DMS114 treated with DMSO at 0.1 percent for 48 hours (cell line): ENCODE measurements around the gene OR13C4.
A peak's percentile ranks its signal among the peaks of the same experiment; 100 is the strongest.
"Not testable (repeated sequence)": the region's sequence is repeated elsewhere in the genome, so short reads cannot be mapped to it uniquely, and the experiment has no call there.

Experiments used
- DNase-seq: peaks from one replicate; lab custom pipeline; 2025; ENCODE audit not compliant: unreplicated experiment; lab: John Stamatoyannopoulos, UW

OR13C4 gene

DNA sequence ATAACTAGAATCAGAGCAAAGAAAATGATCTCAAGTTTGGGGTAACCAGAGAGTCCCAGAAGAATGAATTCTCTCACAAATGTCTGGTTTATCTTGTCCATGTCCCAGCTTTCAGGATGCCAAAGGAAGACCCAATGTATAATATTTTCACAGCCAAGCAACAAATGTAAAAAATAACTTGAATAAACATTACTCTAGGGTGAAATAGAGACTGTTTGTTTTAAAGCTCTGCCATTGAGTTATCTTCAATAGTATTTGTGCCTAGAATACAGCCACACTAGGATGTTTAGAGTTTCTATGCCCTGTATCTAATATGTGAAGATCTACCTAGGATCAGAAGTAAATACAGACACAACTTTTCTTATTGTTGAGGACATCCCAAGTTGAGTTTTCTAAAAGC is at the start of gene OR13C4:
TSS of gene OR13C4 (minus strand) at position 101 of the 400 bp plus-strand sequence. CDS start at position 101, 0 bp downstream.
- no peak for DNase-seq

- DNase-seq: no peak
Observed at GRCh38 chr9:104575456-104575855, 48.4 kb upstream of the OR13C4 start.

DNA sequence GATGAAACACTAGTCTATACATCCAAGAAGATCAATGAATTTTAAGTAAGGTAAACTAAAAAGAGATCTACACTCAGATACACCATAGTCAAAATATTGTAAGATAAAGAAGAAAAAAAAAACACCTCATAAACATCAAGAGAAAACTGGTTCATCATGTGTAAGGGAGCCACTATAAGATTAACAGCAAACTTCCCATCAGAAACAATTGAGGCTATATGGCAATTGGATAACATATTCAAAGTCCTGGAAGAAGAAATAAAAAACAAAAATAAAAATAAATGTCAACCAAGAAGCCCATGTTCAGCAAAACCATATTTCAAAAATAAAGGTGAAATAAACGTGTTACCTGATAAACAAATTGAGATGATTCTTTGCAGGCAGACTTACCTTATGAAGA is 45.6 kb upstream of the OR13C4 start:
- no peak for DNase-seq

GRCh38 chr9:104568868-104569267 is 41.9 kb upstream of the OR13C4 start, which contains the start of gene OR13C8:
Gene OR13C8 (plus strand): TSS chr9:104569168. CDS start chr9:104569168, 0 bp downstream.
- no peak for DNase-seq

DNA sequence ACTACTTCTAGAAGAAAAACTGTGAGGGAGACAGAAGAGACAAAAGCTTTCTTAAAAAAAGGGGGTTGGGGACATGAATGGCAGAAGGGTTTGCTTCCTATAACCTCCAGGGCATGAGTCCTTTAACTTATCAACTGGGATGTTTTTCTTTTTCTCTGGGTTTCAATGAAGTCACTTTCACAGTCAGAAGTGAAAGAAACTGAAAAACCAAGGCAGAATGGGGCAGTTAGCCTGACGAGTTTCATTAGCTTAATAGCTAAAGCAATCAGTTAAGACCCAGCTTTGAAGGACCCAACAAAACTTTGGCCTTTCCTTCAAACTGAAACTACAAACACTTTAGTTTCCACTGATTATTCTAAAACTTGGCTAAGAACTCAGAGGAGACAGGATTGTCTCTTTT is 37.3 kb upstream of the OR13C4 start:
- no peak for DNase-seq

- no peak for DNase-seq
Observed at GRCh38 chr9:104556830-104557634, 30.0 kb upstream of the OR13C4 start.

- DNase-seq: no peak
Observed at GRCh38 chr9:104555521-104555920, 28.5 kb upstream of the OR13C4 start.

- no peak for DNase-seq
Observed at GRCh38 chr9:104553261-104553660, 26.3 kb upstream of the OR13C4 start.

GRCh38 chr9:104544644-104545043 is 17.6 kb upstream of the OR13C4 start:
- no peak for DNase-seq

DNA sequence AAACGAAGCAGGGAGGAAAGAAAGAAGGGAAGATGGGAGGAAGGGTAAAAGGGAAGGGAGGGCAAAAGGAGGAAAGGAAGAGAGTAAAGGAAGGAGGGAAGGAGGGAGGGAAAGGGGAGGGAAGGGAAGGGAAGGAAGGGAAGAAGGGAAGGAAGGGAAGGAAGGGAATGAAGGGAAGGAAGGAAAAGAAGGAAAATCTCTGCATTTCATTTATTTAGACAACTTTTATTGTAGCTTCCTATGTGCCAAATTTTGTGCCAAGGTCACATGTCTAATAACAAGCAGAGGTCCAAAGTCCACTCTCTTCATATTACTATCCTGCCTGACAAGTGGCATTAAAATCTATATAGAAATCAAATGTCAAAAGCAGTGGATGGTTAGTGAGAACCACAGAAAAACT is 12.3 kb upstream of the OR13C4 start:
- no peak for DNase-seq

DNA sequence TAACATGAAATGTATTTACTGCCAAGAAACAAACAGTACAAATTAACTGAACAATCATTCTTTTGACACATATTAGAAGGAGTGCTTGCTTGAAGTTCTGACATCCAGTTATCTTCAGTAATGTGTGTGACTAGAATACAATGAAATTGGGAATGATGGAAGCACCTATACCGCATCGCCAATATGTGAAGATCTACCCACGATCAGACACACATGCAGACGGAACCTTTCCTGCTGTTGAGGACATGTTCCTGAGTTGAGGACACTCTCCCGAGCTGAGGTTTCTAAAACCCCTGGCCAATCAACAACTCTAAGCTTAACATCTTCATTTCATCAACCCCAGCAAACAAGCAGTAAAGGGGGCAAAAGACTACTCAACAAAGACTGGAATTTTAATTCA is 9.7 kb upstream of the OR13C4 start, which contains the start of gene OR13C3:
TSS of gene OR13C3 (minus strand) at position 101 of the 400 bp plus-strand sequence. CDS start 133 bp downstream, outside the sequence.
- DNase-seq: no peak

- not testable (repeated sequence) for DNase-seq
Observed at GRCh38 chr9:104520241-104520640, 6.8 kb downstream of the OR13C4 start.

DNA sequence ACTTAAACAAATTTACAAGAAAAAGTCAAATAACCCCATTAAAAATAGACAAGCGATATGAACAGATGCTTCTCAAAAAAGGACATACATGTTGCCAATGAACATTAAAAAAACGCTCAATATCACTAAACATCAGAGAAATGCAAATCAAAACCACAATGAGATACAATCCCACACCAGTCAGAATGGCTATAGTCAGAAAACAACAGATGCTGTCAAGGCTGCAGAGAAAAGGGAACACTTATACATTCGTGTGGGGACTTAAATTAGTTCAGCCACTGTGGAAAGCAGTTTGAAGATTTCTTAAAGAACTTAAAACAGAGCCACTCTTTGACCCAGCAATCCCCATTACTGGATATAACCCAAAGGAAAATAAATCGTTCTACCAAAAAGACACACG is 12.1 kb downstream of the OR13C4 start:
- no peak for DNase-seq

GRCh38 chr9:104506565-104506964 is 20.4 kb downstream of the OR13C4 start:
- DNase-seq: no peak

GRCh38 chr9:104503963-104504362 is 23.0 kb downstream of the OR13C4 start, which contains the start of gene OR13F1:
Gene OR13F1 (plus strand): TSS chr9:104504263. CDS start chr9:104504263, 0 bp downstream.
- DNase-seq: no peak

GRCh38 chr9:104503440-104503839 is 23.6 kb downstream of the OR13C4 start:
- DNase-seq: no peak

GRCh38 chr9:104494808-104495207 is 32.2 kb downstream of the OR13C4 start:
- DNase-seq: peak; percentile 39

GRCh38 chr9:104485014-104485413 is 42.0 kb downstream of the OR13C4 start:
- no peak for DNase-seq

- DNase-seq: no peak
Observed at GRCh38 chr9:104482921-104483570, 44.0 kb downstream of the OR13C4 start.
